ENCODE data around the gene FOXN4.

FOXN4 gene

DNA sequence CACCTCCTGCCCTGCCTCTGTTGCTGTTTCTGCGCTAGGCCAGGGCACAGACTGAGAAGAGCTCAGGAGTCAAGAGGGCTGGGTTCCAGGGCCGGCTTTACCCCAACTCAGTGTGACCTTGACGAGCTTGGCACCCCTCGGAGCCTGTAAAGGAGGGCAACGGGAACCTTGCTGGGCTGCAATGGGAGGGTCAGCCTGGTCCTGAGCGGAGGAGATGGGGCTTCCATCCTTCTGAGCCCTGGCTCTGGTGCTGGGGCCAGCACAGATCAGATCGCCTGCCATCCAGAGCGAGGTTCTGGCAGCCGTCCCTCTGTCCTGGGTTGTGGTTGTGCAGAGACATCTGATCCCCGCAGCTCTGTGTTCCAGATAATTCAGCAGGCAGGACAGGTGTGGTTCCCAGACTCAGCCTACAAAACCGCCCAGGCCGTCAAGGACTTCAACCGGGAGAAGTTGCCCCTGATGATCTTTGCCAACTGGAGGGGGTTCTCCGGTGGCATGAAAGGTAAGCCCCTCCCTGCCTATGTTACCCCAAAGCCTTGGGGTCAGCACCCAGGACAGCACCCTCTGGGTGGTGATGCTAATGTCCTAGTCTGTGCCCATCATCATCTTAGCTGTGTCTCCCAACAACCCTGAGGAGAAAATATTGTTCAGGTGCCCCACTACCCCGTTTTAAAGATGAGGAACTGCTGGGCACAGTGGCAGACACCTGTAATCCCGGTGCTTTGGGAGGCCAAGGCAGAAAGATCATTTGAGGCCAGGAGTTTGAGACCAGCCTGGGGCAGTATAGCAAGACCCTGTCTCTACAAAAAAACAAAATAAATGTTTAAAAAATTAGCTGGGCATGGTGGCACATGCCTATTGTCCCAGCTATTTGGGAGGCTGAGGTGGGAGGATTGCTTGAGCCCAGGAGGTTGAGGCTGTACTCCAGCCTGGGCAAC lies 50.2 kb downstream of the FOXN4 start:
- no peak for DNase-seq (ENCODE audit: low read depth)

GRCh38 chr12:109258201-109258600 lies 50.9 kb downstream of the FOXN4 start:
- DNase-seq (ENCODE audit: low read depth), result no peak

- DNase-seq (ENCODE audit: low read depth), result no peak
Observed at GRCh38 chr12:109256011-109256410, 53.1 kb downstream of the FOXN4 start.

DNA sequence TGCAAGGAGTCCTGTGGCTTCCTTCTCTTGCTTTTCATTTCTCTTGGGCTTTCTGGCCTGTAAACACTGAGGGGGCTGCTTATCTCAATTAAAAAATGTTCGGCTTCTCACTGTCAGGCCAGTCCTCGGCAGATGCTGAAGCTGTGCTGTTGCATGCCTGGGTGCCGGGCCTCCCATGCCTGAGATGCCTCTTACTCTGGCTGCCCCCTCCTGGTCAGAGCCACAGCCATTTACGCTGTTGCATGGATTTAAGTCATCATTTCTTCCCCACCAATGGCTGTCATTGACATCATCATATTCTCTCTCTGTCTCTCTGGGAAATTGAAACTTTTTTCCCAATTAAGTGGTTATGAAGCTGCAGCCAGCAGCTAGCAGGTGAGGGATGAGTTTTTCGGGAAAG lies 53.7 kb downstream of the FOXN4 start:
- DNase-seq (ENCODE audit: low read depth), result no peak

DNA sequence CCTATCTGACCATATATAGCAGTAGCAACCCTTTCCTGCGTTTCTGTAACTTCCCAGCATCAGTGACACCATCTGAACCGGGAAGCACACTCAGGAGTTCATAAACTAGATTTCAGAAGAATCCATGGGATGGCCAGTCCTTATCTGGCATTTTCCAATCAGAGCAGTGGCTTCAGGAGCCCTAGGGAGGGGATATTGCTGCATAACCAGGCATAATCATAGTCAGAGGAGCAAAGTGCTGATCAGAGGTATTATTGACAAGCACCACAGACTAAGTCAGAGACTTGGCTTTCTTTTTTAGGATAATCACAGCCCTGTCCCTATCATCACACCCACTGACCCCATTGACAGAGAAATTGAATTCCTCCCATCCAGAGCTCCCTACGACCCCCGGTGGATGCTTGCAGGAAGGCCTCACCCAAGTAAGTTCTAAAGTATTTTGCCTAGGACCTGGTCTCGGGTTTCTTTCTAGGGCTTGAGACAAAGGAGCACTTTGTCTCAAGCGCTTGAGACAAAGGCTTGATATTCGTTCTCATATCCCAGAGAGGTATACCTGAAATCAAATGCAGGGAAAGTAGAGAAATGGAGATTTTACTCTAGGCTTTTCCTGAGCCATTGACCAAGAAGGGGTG lies 55.1 kb downstream of the FOXN4 start:
- DNase-seq (ENCODE audit: low read depth), result no peak

- no peak for DNase-seq (ENCODE audit: low read depth)
Observed at GRCh38 chr12:109252799-109253198, 56.3 kb downstream of the FOXN4 start.

DNA sequence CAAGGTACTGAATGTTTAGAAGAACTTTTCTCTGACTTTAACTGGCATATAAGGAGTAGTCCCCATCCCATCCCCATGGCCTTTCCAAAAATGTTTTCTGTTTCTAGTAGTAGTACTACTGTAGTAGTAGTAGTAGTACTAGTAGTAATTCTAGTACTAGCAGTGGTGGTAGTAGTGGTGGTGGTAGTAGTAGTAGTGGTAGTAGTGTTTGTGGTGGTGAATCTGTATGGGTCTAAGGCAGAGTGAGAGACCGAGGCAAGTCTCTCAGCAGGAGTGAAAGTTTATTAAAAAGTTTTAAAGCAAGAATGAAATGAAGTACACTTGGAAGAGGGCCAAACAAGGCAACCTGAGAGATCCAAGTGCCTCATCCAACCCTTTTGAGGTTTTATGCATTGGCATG lies 58.6 kb downstream of the FOXN4 start:
- no peak for DNase-seq (ENCODE audit: low read depth)

DNA sequence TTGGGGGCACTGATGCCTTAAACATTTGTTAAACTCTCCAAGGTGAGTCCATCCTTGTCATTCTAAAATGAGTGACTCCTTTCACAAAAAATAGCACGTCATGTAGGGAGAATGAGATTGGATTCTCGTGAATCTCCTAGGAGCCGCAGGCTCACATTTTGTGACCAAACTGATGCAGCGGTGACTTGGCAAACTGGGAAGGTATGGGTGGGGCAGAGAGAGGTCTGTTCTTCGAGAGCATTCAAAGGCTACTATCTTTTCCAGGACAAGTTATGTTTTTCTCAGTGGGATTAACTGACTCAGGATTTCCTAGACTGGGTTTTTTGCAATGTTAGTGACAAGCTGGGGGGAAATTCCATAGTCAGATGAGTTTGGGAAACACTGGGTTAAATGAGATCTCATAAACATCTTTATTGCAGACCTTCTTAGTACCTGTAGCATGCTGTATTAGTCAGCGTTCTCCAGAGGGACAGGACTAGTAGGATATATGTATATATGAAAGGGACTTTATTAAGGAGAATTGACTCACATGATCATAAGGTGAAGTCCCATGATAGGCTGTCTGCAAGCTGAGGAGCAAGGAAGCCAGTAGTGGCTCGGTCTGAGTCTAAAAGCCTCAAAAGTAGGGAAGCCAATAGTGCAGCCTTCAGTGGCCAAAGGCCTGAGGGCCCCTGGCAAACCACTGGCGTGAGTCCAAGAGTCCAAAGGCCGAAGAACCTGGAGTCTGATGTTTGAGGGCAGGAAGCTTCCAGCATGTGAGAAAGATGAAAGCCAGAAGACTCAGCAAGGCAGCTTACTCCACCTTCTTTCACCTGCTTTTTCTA lies 61.0 kb downstream of the FOXN4 start:
- DNase-seq (ENCODE audit: low read depth), result no peak

DNA sequence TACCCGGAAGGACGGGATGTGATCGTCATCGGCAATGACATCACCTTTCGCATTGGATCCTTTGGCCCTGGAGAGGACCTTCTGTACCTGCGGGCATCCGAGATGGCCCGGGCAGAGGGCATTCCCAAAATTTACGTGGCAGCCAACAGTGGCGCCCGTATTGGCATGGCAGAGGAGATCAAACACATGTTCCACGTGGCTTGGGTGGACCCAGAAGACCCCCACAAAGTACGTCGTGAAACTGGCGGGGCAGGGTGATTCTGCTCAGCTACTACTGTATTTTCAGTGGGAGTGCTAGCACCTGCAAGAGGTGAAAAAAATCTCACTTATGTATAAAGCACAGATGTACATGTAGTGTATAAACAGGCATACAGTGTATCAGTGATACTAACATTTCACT lies 62.9 kb downstream of the FOXN4 start:
- no peak for DNase-seq (ENCODE audit: low read depth)

GRCh38 chr12:109244073-109244472 lies 65.0 kb downstream of the FOXN4 start:
- no peak for DNase-seq (ENCODE audit: low read depth)

DNA sequence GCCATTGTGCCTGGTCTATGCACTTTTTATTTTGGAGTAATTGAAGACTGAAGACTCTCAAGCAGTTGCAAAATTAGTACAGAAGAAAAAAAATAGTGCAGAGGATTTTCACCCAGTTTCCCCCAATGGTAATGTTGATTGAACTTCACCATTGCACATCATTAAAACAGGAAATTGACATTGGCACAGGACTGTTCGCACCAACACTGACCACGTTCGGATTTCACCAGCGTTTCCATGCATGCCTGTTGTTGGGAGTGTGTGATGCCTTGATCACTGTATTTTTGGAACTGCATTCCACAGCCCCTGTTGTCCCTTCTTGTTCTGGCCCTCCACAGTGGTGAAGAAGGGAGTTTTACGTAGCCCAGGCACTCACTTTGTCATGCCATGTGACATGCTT lies 67.1 kb downstream of the FOXN4 start:
- no peak for DNase-seq (ENCODE audit: low read depth)

GRCh38 chr12:109240365-109240764 lies 68.7 kb downstream of the FOXN4 start:
- DNase-seq (ENCODE audit: low read depth), result no peak

DNA sequence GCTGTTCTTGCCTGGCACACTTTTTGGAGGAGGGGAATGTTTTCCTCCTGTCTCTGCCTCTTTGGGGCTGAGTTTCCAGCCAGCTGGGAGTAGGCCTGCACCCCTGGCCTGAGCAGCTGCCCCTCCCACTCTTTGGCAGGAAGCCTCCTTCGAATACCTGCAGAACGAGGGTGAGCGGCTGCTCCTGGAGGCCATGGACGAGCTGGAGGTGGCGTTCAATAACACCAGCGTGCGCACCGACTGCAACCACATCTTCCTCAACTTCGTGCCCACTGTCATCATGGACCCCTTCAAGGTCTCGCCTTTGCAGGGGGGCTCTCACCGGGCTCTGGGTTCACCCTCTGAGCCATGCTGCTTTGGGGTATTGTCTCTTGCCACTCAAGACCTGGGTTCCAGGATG lies 69.4 kb downstream of the FOXN4 start:
- DNase-seq (ENCODE audit: low read depth), result no peak

DNA sequence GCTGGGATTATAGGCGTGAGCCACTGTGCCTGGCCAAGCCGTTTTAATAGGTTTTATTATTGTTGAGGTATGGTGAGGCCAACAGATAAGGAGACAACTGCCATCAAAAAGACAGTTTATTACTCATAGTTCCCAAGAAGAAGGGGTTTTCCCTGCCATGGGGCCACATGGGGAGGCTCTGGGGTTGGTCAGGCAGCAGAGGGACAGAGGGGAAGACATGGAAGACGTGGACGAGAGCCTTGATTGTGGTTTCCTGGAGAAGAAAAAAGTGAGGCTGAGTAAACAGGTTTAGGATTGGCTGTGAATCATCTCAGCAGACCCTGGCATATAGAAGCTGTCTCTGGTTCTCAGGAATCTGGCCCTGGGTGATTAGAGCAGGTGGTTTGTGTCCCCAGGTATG lies 69.9 kb downstream of the FOXN4 start:
- no peak for DNase-seq (ENCODE audit: low read depth)

DNA sequence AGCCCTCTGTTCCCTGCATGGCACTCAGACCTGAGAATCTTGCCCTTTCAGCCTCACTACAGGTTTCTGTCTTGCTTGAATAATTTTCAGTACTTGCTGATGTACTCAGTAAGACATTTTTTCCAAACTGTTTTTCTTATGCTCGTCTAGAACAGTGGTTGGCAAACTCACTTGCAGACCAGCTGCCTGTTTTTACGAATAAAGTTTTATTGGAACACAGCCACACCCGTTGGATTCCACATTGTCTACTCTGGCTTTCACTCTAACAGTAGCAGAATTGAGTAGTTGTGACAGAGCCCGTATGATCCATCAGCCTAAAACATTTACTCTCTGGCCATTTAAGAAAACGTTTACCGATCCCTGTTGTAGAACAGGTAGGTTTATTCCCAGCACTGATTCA lies 72.8 kb downstream of the FOXN4 start:
- DNase-seq (ENCODE audit: low read depth), result no peak

- DNase-seq (ENCODE audit: low read depth), result no peak
Observed at GRCh38 chr12:109234012-109234411, 75.1 kb downstream of the FOXN4 start.

- DNase-seq (ENCODE audit: low read depth), result no peak
Observed at GRCh38 chr12:109232731-109233130, 76.4 kb downstream of the FOXN4 start.

DNA sequence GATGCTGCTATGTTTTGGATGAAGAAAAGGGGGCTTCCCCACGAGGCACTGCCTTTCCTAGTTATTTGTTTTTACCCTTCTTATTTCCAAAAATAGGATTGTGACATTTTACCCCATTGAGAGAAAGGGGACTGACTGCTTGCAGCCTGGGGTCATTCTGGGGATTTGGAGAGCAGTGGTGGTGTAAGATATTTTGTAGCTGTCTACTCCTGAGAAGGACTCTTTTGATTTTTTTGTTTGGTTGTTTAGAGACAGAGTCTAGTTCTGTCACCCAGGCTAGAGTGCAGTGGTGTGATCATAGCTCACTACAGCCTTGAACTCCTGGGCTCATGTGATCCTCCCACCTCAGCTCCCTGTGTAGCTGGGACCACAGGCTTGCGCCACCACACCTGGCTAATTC lies 78.9 kb downstream of the FOXN4 start:
- no peak for DNase-seq (ENCODE audit: low read depth)

- DNase-seq (ENCODE audit: low read depth), result no peak
Observed at GRCh38 chr12:109228664-109229063, 80.4 kb downstream of the FOXN4 start.
